ENCODE results near the gene MCEMP1.
"Not testable (repeated sequence)": the region's sequence is repeated elsewhere in the genome, so short reads cannot be mapped to it uniquely, and the experiment has no call there.

MCEMP1 gene

GRCh38 chr19:7643629-7644549, 33.0 kb upstream of the MCEMP1 start:
- DNase-seq (ENCODE audit: low spot score): not testable (repeated sequence)

DNA sequence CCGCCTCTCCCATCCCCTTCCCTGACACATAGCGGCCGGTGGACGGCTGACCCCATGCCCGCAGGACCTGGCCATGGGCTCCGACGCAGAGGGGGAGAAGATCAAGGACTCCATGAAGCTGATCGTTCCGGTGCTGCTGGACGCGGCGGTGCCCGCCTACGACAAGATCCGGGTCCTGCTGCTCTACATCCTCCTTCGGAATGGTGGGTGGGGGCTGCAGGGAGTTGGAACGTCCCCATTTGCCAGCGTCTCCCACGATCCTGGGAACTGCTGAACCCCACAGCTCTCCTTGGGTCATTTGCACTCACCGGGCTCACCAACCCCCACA, 32.4 kb upstream of the MCEMP1 start:
- no peak for DNase-seq (ENCODE audit: low spot score)

- DNase-seq (ENCODE audit: low spot score): no peak
These were observed 31.7 kb upstream of the MCEMP1 start for GRCh38 chr19:7645163-7645562.

DNA sequence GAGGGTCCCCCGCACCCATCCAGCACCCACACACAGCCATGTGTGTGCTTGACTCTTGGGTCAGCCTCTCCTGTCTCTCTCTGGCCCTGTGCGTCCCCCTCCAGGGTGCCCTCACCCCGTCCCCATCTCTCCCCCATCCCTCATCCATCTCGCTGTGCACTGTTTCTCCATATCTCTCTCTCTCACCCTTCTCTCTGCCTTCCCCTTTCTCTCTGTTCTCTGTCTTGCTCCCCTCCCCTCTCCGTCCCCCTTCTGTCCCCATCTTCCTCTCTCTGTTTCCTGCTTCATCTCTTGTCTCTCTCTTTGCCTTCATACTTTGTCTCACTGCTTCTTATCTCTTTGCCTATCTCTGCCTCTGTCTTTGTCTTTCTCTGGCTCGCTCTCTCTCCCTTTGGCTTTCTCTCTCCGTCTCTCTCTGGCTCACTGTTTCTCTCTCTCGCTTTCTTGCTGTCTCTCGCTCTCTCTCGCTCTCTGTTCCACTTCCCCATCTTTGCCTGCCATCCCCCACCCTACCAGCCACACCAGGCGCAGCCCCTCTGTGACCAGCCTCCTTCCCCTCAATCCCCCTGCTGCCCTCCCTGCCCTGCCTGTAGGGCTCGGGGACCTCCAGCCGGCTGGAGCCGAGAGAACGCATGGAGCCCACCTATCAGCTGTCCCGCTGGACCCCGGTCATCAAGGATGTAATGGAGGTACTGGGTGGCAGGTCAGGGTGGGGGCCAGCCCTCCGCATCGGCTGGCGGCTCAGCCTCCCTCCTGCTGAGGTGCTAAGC, 31.0 kb upstream of the MCEMP1 start:
- no peak for DNase-seq (ENCODE audit: low spot score)

GRCh38 chr19:7646426-7646700, 30.5 kb upstream of the MCEMP1 start:
- no peak for DNase-seq (ENCODE audit: low spot score)

GRCh38 chr19:7647156-7647555, 29.7 kb upstream of the MCEMP1 start:
- no peak for DNase-seq (ENCODE audit: low spot score)

DNA sequence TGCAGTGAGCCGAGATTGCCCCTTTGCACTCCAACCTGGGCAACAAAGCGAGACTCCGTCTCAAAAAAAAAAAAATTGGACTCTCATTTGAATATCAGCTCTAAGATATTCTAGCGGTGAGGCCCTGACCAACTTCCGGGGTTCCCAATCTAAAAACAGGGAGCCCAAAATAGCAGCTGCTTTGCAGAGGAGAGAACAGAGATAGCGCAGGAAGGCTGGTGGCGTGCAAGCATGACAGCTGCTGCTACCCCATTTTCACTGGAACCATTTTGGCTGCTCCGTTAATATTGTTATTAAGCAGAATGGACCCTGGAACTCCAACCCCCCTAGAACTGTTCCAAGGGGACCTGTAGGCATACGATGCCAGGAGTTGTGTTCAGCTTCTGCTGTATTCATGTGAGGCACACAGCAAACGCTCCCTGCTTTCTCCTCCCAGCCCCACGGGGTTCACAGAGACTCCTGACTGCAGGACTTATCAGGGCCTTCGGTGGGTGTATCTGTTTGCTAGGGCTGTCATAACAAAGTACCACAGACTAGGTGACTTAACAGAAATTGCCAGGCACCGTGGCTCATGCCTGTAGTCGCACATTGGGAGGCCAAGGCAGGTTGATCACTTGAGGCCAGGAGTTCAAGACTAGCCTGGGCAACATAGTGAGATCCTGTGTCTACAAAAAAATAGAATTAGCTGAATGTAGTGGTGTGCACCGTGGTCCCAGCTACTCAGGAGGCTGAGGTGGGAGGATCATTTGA, 28.4 kb upstream of the MCEMP1 start:
- DNase-seq (ENCODE audit: low spot score): no peak

GRCh38 chr19:7650148-7650547, 26.7 kb upstream of the MCEMP1 start:
- no peak for DNase-seq (ENCODE audit: low spot score)

DNA sequence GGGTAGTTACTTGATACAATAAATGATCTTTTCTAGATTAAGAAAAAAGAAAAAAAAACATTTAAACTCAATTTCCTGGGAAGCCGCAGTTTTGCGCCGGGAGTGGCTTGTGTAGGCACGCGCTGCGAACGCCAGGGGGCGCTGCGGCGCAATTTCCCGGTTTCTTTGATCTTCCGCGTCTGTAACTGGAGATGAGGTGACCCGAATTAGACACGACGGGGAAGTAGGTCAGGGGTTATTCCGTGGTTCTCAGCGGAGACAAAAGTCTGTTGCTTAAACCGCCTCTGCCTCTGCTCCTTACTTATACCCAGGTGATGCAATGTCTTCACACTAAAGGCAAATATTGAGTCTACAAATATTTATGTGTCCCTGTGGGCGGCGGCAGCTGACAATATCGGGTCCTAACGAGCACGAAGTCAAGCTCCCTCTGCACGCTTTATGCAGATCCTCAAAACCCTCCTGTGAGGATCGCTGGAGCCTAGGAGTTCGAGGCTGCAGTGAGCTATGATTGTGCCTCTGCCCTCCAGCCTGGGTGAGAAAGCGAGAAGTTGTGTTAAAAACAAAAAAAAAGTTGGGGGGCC, 24.7 kb upstream of the MCEMP1 start:
- DNase-seq (ENCODE audit: low spot score): peak; percentile 81

DNA sequence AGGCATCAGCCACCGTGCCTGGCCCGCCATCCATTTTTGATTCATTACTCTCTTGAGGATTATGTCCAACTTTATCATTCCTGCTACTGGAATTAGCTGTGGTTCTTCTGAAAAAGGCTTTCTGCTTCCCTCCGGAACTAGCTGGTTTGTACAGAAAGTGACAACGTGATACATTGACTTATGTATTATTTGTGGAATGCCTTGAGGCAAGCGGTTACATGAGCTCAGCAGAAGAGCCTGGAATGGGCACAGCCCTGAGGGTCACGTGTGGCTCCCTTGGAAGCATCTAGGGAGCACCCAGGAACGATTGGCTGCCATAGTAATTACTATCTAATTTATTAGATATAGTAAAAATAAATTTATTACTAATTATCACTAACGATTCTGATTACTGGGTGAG, 22.5 kb upstream of the MCEMP1 start:
- DNase-seq (ENCODE audit: low spot score): no peak

GRCh38 chr19:7655581-7655980, 21.3 kb upstream of the MCEMP1 start:
- no peak for DNase-seq (ENCODE audit: low spot score)

DNA sequence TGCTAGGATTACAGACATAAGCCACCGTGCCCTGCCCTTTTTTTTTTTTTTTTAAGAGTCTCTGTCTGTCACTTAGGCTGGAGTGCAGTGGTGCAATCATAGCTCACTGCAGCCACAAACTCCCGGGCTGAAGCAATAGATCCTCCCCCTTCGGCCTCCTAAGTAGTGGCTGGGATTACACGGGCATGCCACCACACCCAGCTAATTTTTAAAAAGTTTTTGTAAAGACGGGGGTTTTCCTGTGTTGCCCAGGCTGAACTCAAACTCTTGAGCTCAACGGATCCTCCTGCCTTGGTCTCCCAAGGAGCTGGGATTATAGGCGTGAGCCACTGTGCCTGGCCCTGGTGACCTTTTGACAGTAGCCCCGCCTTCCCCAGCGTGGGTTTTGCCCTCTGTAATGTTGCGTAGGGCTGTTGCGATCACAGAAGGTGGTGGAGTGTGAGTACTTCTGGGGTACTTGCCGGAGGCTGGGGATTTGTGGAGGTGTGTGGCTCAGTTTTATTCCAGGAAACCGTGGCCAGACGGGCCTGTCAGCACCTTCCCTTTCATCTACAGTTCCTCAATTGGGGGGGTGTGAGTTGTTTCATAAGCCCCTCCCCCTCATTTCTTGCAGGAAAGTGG, 19.6 kb upstream of the MCEMP1 start:
- DNase-seq (ENCODE audit: low spot score): no peak

DNA sequence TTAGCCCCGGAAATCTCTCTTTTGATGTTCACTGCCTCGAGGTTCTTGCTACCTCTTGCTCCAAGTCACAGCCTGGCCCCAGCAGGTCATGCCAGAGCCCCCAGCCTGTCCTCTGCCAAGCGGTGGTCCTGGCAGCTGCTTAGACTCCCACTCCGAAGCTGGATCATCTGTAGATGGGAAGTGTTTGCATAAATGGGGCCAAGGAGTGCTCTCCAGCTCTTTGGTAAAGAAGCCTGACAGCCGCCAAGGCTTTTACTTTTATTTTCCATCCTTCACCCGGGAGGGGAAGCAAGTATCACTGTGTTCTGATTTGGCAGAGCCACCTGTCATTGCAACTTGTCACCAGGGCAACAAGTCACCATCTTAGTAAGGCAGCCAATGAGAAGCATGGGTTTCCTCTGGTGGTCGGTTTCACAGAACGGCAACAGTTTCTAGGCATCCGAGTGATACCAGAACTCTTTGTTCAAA, 18.6 kb upstream of the MCEMP1 start:
- DNase-seq (ENCODE audit: low spot score): peak; percentile 93

GRCh38 chr19:7661744-7662538, 14.9 kb upstream of the MCEMP1 start:
- DNase-seq (ENCODE audit: low spot score): no peak

DNA sequence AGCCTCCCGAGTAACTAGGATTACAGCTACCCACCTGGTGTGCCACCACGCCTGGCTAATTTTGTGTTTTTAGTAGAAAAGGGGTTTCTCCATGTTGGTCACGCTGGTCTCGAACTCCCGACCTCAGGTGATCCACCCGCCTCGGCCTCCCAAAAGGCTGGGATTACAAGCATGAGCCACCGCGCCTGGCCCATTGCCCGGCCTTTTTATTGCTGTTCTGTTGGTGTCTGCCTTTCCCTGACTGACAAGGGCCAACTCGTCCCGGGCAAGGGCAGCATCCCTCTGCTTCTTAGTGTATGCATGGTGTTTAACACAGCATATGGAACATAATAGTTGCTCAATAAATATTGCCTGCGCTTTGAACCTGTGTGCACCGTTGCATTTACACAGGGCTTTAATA, 14.2 kb upstream of the MCEMP1 start:
- no peak for DNase-seq (ENCODE audit: low spot score)

GRCh38 chr19:7663706-7664105, 13.2 kb upstream of the MCEMP1 start:
- DNase-seq (ENCODE audit: low spot score): no peak

- DNase-seq (ENCODE audit: low spot score): no peak
These were observed 11.8 kb upstream of the MCEMP1 start for GRCh38 chr19:7665076-7665475.

DNA sequence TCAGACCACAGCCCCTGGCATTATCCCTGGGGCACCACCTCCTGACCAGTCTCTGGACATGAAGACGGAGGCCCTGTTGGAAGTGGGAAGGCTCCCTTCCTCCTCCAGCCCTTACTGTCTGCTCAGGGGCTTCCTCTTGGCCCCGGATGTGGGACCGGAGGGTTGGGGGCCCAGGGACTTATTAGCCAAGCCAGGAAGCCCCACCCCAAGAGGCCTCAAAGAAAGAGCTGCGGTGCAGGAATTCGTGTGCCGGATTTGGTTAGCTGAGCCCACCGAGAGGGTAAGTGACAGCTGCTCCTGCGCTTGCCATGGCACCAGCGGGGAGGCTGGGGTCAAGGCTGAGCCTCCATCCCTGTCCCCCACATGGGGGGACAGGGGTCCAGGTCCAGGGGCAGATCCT, 8.0 kb upstream of the MCEMP1 start, which contains the start of gene RETN:
TSS of gene RETN (plus strand) at position 208 of the 400 bp plus-strand sequence. CDS start 278 bp downstream, outside the sequence.
- no peak for DNase-seq (ENCODE audit: low spot score)

- no peak for DNase-seq (ENCODE audit: low spot score)
These were observed 7.2 kb upstream of the MCEMP1 start for GRCh38 chr19:7669641-7670040.

DNA sequence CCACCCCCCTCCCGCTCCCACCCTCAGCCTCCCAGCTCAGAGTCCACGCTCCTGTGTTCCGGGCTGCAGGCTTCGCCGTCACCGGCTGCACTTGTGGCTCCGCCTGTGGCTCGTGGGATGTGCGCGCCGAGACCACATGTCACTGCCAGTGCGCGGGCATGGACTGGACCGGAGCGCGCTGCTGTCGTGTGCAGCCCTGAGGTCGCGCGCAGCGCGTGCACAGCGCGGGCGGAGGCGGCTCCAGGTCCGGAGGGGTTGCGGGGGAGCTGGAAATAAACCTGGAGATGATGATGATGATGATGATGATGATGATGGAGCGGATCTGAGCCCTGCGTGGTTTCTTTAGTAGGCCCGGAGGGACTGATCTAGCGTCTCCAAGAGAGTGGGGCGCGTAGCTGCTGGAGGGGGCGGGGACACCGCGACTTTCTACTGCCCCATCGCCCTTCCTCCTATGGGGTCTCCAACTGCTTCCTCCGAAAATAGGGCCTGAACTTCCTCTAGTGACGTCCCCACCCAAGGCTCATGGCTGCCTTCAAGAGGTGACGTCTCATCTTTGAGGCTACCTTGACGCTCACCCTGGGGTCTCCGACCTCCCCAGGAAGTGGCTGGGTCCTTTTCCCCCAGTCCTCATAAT, 6.6 kb upstream of the MCEMP1 start:
- DNase-seq (ENCODE audit: low spot score): no peak

DNA sequence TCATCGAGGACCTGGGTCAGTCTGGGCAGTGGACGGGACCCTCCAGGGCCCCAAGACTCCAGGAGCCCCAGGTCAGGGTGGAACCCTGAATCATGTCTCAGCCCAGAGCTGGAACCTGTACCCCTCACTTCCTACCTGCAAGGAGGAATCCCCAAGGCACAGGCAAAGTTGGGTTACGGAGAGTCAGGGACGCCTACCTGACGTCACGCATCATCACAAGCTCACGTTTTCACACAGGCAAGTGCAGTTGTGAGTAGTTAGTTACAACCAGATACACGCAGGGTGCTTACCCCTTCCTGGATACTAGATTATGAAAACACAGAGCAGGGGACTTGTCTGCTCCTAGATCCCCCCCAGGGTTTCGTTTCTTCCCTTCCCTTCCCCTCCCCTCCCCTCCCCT, 6.1 kb upstream of the MCEMP1 start:
- DNase-seq (ENCODE audit: low spot score): no peak
